ENCODE measurements around the gene CCDC74B.
"Not testable (repeated sequence)": the region's sequence is repeated elsewhere in the genome, so short reads cannot be mapped to it uniquely, and the experiment has no call there.

Gene CCDC74B

GRCh38 chr2:130139331-130140280, 5.3 kb downstream of the CCDC74B start:
- H3K4me3 Mint-ChIP-seq; DNase-seq (ENCODE audit: low spot score in 2 of 2); H3K9me3 Mint-ChIP-seq; H3K27ac Mint-ChIP-seq (ENCODE audit: low read depth); H3K36me3 Mint-ChIP-seq (ENCODE audit: insufficient read depth); H3K27me3 Mint-ChIP-seq; H3K4me1 Mint-ChIP-seq; ATAC-seq (replicated peaks; ENCODE audit: extremely low read depth, poor library complexity, severe bottlenecking): not testable (repeated sequence)

- not testable (repeated sequence) for H3K4me1 Mint-ChIP-seq; ATAC-seq (replicated peaks; ENCODE audit: extremely low read depth, poor library complexity, severe bottlenecking); H3K27me3 Mint-ChIP-seq; H3K36me3 Mint-ChIP-seq (ENCODE audit: insufficient read depth); DNase-seq (ENCODE audit: low spot score in 2 of 2); H3K9me3 Mint-ChIP-seq; H3K4me3 Mint-ChIP-seq; H3K27ac Mint-ChIP-seq (ENCODE audit: low read depth)
Measured at GRCh38 chr2:130138841-130139251, 6.1 kb downstream of the CCDC74B start.

- H3K9me3 Mint-ChIP-seq; DNase-seq (ENCODE audit: low spot score in 2 of 2); H3K27ac Mint-ChIP-seq (ENCODE audit: low read depth); H3K36me3 Mint-ChIP-seq (ENCODE audit: insufficient read depth); H3K27me3 Mint-ChIP-seq; H3K4me3 Mint-ChIP-seq; ATAC-seq (replicated peaks; ENCODE audit: extremely low read depth, poor library complexity, severe bottlenecking); H3K4me1 Mint-ChIP-seq: not testable (repeated sequence)
Measured at GRCh38 chr2:130138326-130138725, 6.6 kb downstream of the CCDC74B start.

GRCh38 chr2:130137118-130137517, 7.8 kb downstream of the CCDC74B start:
- DNase-seq (ENCODE audit: low spot score in 2 of 2); H3K9me3 Mint-ChIP-seq; H3K27me3 Mint-ChIP-seq; H3K36me3 Mint-ChIP-seq (ENCODE audit: insufficient read depth); H3K4me1 Mint-ChIP-seq; H3K4me3 Mint-ChIP-seq; H3K27ac Mint-ChIP-seq (ENCODE audit: low read depth); ATAC-seq (replicated peaks; ENCODE audit: extremely low read depth, poor library complexity, severe bottlenecking): not testable (repeated sequence)

- H3K27me3 Mint-ChIP-seq; ATAC-seq (replicated peaks; ENCODE audit: extremely low read depth, poor library complexity, severe bottlenecking); H3K36me3 Mint-ChIP-seq (ENCODE audit: insufficient read depth); H3K9me3 Mint-ChIP-seq; H3K27ac Mint-ChIP-seq (ENCODE audit: low read depth); H3K4me3 Mint-ChIP-seq; H3K4me1 Mint-ChIP-seq; DNase-seq (ENCODE audit: low spot score in 2 of 2): not testable (repeated sequence)
Measured at GRCh38 chr2:130136546-130136945, 8.4 kb downstream of the CCDC74B start.

GRCh38 chr2:130135692-130136541, 9.0 kb downstream of the CCDC74B start:
- ATAC-seq (replicated peaks; ENCODE audit: extremely low read depth, poor library complexity, severe bottlenecking), result no peak
- H3K4me1 Mint-ChIP-seq, result no peaks in the 10 kb centered on the region
- no peak overlapping the region for H3K27ac Mint-ChIP-seq (ENCODE audit: low read depth)
- no peaks in the 10 kb centered on the region for H3K27me3 Mint-ChIP-seq
- no peaks in the 10 kb centered on the region for H3K36me3 Mint-ChIP-seq (ENCODE audit: insufficient read depth)
- H3K4me3 Mint-ChIP-seq, result no peak overlapping the region
- DNase-seq (ENCODE audit: low spot score in 2 of 2), result no peak
- no peaks in the 10 kb centered on the region for H3K9me3 Mint-ChIP-seq

- H3K27ac Mint-ChIP-seq (ENCODE audit: low read depth), result not testable (repeated sequence)
Measured at GRCh38 chr2:130129120-130129829, 15.6 kb downstream of the CCDC74B start, which contains the start of gene POTEF. POTEF (minus strand) TSS chr2:130129222; CDS start chr2:130120515, 8,707 bp downstream.

GRCh38 chr2:130128464-130128863, 16.4 kb downstream of the CCDC74B start:
- H3K9me3 Mint-ChIP-seq; H3K4me3 Mint-ChIP-seq; H3K36me3 Mint-ChIP-seq (ENCODE audit: insufficient read depth); DNase-seq (ENCODE audit: low spot score in 2 of 2); ATAC-seq (replicated peaks; ENCODE audit: extremely low read depth, poor library complexity, severe bottlenecking); H3K4me1 Mint-ChIP-seq; H3K27me3 Mint-ChIP-seq; H3K27ac Mint-ChIP-seq (ENCODE audit: low read depth): not testable (repeated sequence)

More at GRCh38 chr2:130129120-130129829, 15.6 kb downstream of the CCDC74B start, which contains the start of gene POTEF:
- not testable (repeated sequence) for ATAC-seq (replicated peaks; ENCODE audit: extremely low read depth, poor library complexity, severe bottlenecking); DNase-seq (ENCODE audit: low spot score in 2 of 2); H3K36me3 Mint-ChIP-seq (ENCODE audit: insufficient read depth); H3K9me3 Mint-ChIP-seq; H3K27me3 Mint-ChIP-seq; H3K4me1 Mint-ChIP-seq; H3K4me3 Mint-ChIP-seq

- H3K27me3 Mint-ChIP-seq; H3K4me1 Mint-ChIP-seq; ATAC-seq (replicated peaks; ENCODE audit: extremely low read depth, poor library complexity, severe bottlenecking); DNase-seq (ENCODE audit: low spot score in 2 of 2); H3K27ac Mint-ChIP-seq (ENCODE audit: low read depth); H3K4me3 Mint-ChIP-seq; H3K36me3 Mint-ChIP-seq (ENCODE audit: insufficient read depth); H3K9me3 Mint-ChIP-seq: not testable (repeated sequence)
Measured at GRCh38 chr2:130127726-130128125, 17.2 kb downstream of the CCDC74B start.

GRCh38 chr2:130120924-130121323, 24.0 kb downstream of the CCDC74B start:
- H3K27me3 Mint-ChIP-seq; ATAC-seq (replicated peaks; ENCODE audit: extremely low read depth, poor library complexity, severe bottlenecking); H3K9me3 Mint-ChIP-seq; DNase-seq (ENCODE audit: low spot score in 2 of 2); H3K36me3 Mint-ChIP-seq (ENCODE audit: insufficient read depth); H3K27ac Mint-ChIP-seq (ENCODE audit: low read depth); H3K4me3 Mint-ChIP-seq; H3K4me1 Mint-ChIP-seq: not testable (repeated sequence)

GRCh38 chr2:130102597-130103363, 42.1 kb downstream of the CCDC74B start:
- not testable (repeated sequence) for H3K4me1 Mint-ChIP-seq; H3K4me3 Mint-ChIP-seq; ATAC-seq (replicated peaks; ENCODE audit: extremely low read depth, poor library complexity, severe bottlenecking); H3K36me3 Mint-ChIP-seq (ENCODE audit: insufficient read depth); H3K27ac Mint-ChIP-seq (ENCODE audit: low read depth); H3K9me3 Mint-ChIP-seq; DNase-seq (ENCODE audit: low spot score in 2 of 2); H3K27me3 Mint-ChIP-seq

Data from central memory CD8-positive, alpha-beta T cell (primary cell).